Loucy (cell line): ENCODE data around the gene L3MBTL2.

Source experiments
- H2AFZ ChIP-seq: fragments of 200-600 bp; sonication (generic); 2 replicates; pipeline ENCODE4 v1.6.0; 2016; ENCODE audit warnings: antibody characterized with exemption, mild to moderate bottlenecking, low read length, moderate library complexity
- H3F3A ChIP-seq: fragments of 200-600 bp; 2 replicates; pipeline ENCODE4 v1.6.0; 2016; ENCODE audit warnings: antibody characterized with exemption, low read depth, mild to moderate bottlenecking
- H3K27me3 ChIP-seq: fragments of 200-600 bp; sonication (generic); 2 replicates; pipeline ENCODE4 v1.6.1; 2014; ENCODE audit warnings: low read length, mild to moderate bottlenecking; ENCODE audit not compliant: insufficient read depth, poor library complexity, severe bottlenecking
- H3K36me3 ChIP-seq: fragments of 200-600 bp; sonication (generic); 2 replicates; pipeline ENCODE4 v1.6.1; 2016; ENCODE audit warnings: low read length; ENCODE audit not compliant: insufficient read depth
- H3K4me1 ChIP-seq: fragments of 200-600 bp; sonication (generic); 2 replicates; pipeline ENCODE4 v1.5.1; 2014; ENCODE audit warnings: low read length, mild to moderate bottlenecking; ENCODE audit not compliant: insufficient read depth, poor library complexity, severe bottlenecking
- H3K4me2 ChIP-seq: fragments of 200-600 bp; sonication (generic); 2 replicates; pipeline ENCODE4 v1.6.0; 2014; ENCODE audit warnings: antibody characterized with exemption, low read length, low read depth, mild to moderate bottlenecking; ENCODE audit not compliant: poor library complexity, severe bottlenecking
- H3K4me3 ChIP-seq: fragments of 200-600 bp; sonication (generic); 2 replicates; pipeline ENCODE4 v1.5.1; 2014; ENCODE audit warnings: low read length, mild to moderate bottlenecking, mixed read lengths; ENCODE audit not compliant: poor library complexity, severe bottlenecking
- H3K79me2 ChIP-seq: fragments of 200-600 bp; sonication (generic); 2 replicates; pipeline ENCODE4 v1.6.1; 2014; ENCODE audit warnings: low read length; ENCODE audit not compliant: insufficient read depth
- H3K9ac ChIP-seq: fragments of 200-600 bp; sonication (generic); 2 replicates; pipeline ENCODE4 v1.6.0; 2014; ENCODE audit warnings: mild to moderate bottlenecking, low read depth, low read length, moderate library complexity; ENCODE audit not compliant: poor library complexity, severe bottlenecking
- H3K9me2 ChIP-seq: fragments of 200-600 bp; sonication (generic); replicated peaks from 2 replicates; pipeline ENCODE4 v1.6.1; 2016; ENCODE audit warnings: low read depth, low read length, mixed read lengths
- H3K9me3 ChIP-seq: fragments of 200-600 bp; sonication (generic); 2 replicates; pipeline ENCODE4 v1.6.1; 2014; ENCODE audit warnings: mild to moderate bottlenecking, antibody characterized with exemption, low read length, low read depth; ENCODE audit not compliant: insufficient read depth
- H4K20me1 ChIP-seq: fragments of 200-600 bp; sonication (generic); 2 replicates; pipeline ENCODE4 v1.6.0; 2014; ENCODE audit warnings: antibody characterized with exemption, low read length, mild to moderate bottlenecking; ENCODE audit not compliant: insufficient read depth, poor library complexity, severe bottlenecking
- CTCF ChIP-seq: fragments of 200-600 bp; sonication (generic); conservative IDR thresholded peaks from 2 replicates; pipeline ENCODE4 v1.5.1; 2014; ENCODE audit warnings: mild to moderate bottlenecking, antibody characterized with exemption, low read length
- EZH2phosphoT487 ChIP-seq: fragments of 200-600 bp; IDR thresholded peaks from 2 replicates; pipeline ENCODE4 v1.6.1; 2018; ENCODE audit warnings: antibody characterized with exemption, mild to moderate bottlenecking, moderate library complexity, borderline replicate concordance

The L3MBTL2 gene

GRCh38 chr22:41238570-41239442 lies 33.7 kb downstream of the L3MBTL2 start:
- H3K9me3 ChIP-seq = no peaks in the 10 kb centered on the region
- H4K20me1 ChIP-seq = no peaks in the 10 kb centered on the region
- H3K4me2 ChIP-seq = no peak overlapping the region
- no peaks in the 10 kb centered on the region for H3F3A ChIP-seq
- no peaks in the 10 kb centered on the region for H3K27me3 ChIP-seq
- no peaks in the 10 kb centered on the region for H3K79me2 ChIP-seq
- H3K9ac ChIP-seq = no peak overlapping the region
- no peaks in the 10 kb centered on the region for H3K4me1 ChIP-seq
- H3K9me2 ChIP-seq = no peaks in the 10 kb centered on the region
- H3K4me3 ChIP-seq = no peak overlapping the region
- no peak overlapping the region for H2AFZ ChIP-seq
- TF ChIP-seq EZH2phosphoT487 = no peak
- TF ChIP-seq CTCF = no peak
- H3K36me3 ChIP-seq = no peaks in the 10 kb centered on the region

GRCh38 chr22:41239443-41240128 lies 34.5 kb downstream of the L3MBTL2 start:
- Histone ChIP-seq H4K20me1 (no peaks in the 10 kb centered on the region), H3K9ac (no peak overlapping the region), H3K36me3 (no peaks in the 10 kb centered on the region), H3F3A (no peaks in the 10 kb centered on the region), H3K9me2 (no peaks in the 10 kb centered on the region), H3K4me2 (no peak overlapping the region), H2AFZ (no peak overlapping the region), H3K4me3 (no peak overlapping the region), H3K9me3 (no peaks in the 10 kb centered on the region), H3K27me3 (no peaks in the 10 kb centered on the region), H3K79me2 (no peaks in the 10 kb centered on the region), H3K4me1 (no peaks in the 10 kb centered on the region)
- TF ChIP-seq CTCF = no peak
- TF ChIP-seq EZH2phosphoT487 = no peak

- Histone ChIP-seq H4K20me1 (no peaks in the 10 kb centered on the region), H3K79me2 (no peaks in the 10 kb centered on the region), H3K36me3 (peaks cover 3% of the 10 kb centered on the region; the same call in 1 of the 2 replicates), H3K27me3 (no peaks in the 10 kb centered on the region), H3F3A (no peaks in the 10 kb centered on the region; the same call in 1 of the 2 replicates), H3K4me1 (no peaks in the 10 kb centered on the region), H3K9me3 (no peaks in the 10 kb centered on the region), H3K9me2 (no peaks in the 10 kb centered on the region), H2AFZ (no peak within 1 kb of the TSS), H3K9ac (no peak within 1 kb of the TSS), H3K4me3 (no peak within 1 kb of the TSS), H3K4me2 (no peak within 1 kb of the TSS)
- no peak for TF ChIP-seq EZH2phosphoT487
- no peak for TF ChIP-seq CTCF
Measured at GRCh38 chr22:41240377-41241132, 35.4 kb downstream of the L3MBTL2 start, which contains the start of gene CHADL. CHADL (minus strand) TSS chr22:41240931; CDS start chr22:41240881, 50 bp downstream.
